IMR-90 (cell line): ENCODE results near the gene TYRP1.

ENCODE experiments used
- CEBPB ChIP-seq: IDR thresholded peaks from 2 replicates; pipeline ENCODE4 v1.6.1; 2012; ENCODE audit warnings: low read depth, low read length, improper control_type of control experiment
- CHD1 ChIP-seq: IDR thresholded peaks from 2 replicates; pipeline ENCODE4 v1.6.1; 2012; ENCODE audit warnings: low read depth, low read length, improper control_type of control experiment
- CTCF ChIP-seq: conservative IDR thresholded peaks from 2 replicates; pipeline ENCODE4 v1.5.1; 2012; ENCODE audit warnings: mild to moderate bottlenecking, low read depth, low read length, improper control_type of control experiment
- ELK1 ChIP-seq: fragments of 150-350 bp; IDR thresholded peaks from 2 replicates; pipeline ENCODE4 v1.6.1; 2016; ENCODE audit warnings: low read depth, mild to moderate bottlenecking, low read length, moderate library complexity, borderline replicate concordance
- MAFK ChIP-seq: IDR thresholded peaks from 2 replicates; pipeline ENCODE4 v1.6.1; 2012; ENCODE audit warnings: low read depth, low read length, improper control_type of control experiment
- MXI1 ChIP-seq: IDR thresholded peaks from 2 replicates; pipeline ENCODE4 v1.6.1; 2012; ENCODE audit warnings: low read depth, mild to moderate bottlenecking, low read length, moderate library complexity, borderline replicate concordance
- POLR2A ChIP-seq: IDR thresholded peaks from 2 replicates; pipeline ENCODE4 v1.6.1; 2012; ENCODE audit warnings: mild to moderate bottlenecking, low read depth, low read length
- RAD21 ChIP-seq: IDR thresholded peaks from 2 replicates; pipeline ENCODE4 v1.6.1; 2012; ENCODE audit warnings: low read length, improper control_type of control experiment

- TF ChIP-seq POLR2A (no peak), CTCF (no peak), RAD21 (no peak), MAFK (no peak), ELK1 (no peak), MXI1 (no peak), CHD1 (no peak), CEBPB (peak; percentile 28; the same call in 1 of the 2 replicates)
Measured at GRCh38 chr9:12708562-12709298, 15.5 kb downstream of the TYRP1 start.
